Suprapubic skin (tissue), 4 donors: ENCODE measurements around the gene MIPEP. TPM values are rescaled to one million over a fixed set of nuclear protein-coding genes. Genes with fewer than 3 reads are reported as not detected.

ENCODE experiments used
- DNase-seq, 2 donors: peaks; one replicate each; pipeline ENCODE4 v3.0.0-alpha.2; 2019; ENCODE audit warnings: low spot score in 2 of 2
- H3K27ac ChIP-seq: fragments of 200-600 bp; sonication (generic); one replicate; pipeline ENCODE4 v1.5.1; 2019
- H3K27me3 ChIP-seq: fragments of 200-600 bp; sonication (generic); one replicate; pipeline ENCODE4 v1.5.1; 2019
- H3K36me3 ChIP-seq: fragments of 200-600 bp; sonication (generic); one replicate; pipeline ENCODE4 v1.5.1; 2019
- H3K4me1 ChIP-seq: fragments of 200-600 bp; sonication (generic); one replicate; pipeline ENCODE4 v1.5.1; 2019
- H3K4me3 ChIP-seq: fragments of 200-600 bp; sonication (generic); one replicate; pipeline ENCODE4 v1.5.1; 2019; ENCODE audit warnings: mild to moderate bottlenecking
- H3K9me3 ChIP-seq: fragments of 200-600 bp; sonication (generic); one replicate; pipeline ENCODE4 v1.5.1; 2019
- EP300 ChIP-seq: sonication (generic); formaldehyde crosslinking; IDR thresholded peaks from one replicate; pipeline ENCODE4 v1.6.1; 2017; ENCODE audit warnings: antibody characterized with exemption
- POLR2A ChIP-seq, 2 donors: fragments of 450-650 bp; IDR thresholded peaks; one replicate each; pipeline ENCODE4 v1.6.1; 2017; ENCODE audit warnings: antibody characterized with exemption in 2 of 2, mild to moderate bottlenecking in 2 of 2, moderate library complexity in 2 of 2
- POLR2AphosphoS5 ChIP-seq, 3 donors: sonication (generic); formaldehyde crosslinking; IDR thresholded peaks; one replicate each; pipeline ENCODE4 v1.6.1; 2017; ENCODE audit warnings: antibody characterized with exemption in 3 of 3
- WGBS: methylation state at CpG from one replicate; pipeline ENCODE4 v1.1.5; 2018; 5-methylcytosine and 5-hydroxymethylcytosine counted together
- total RNA-seq, 4 donors: library from RNA; depleted of rRNA; stranded (reverse); fragments of >200 nt; gene quantifications; one replicate each; pipeline ENCODE4 v1.1.0, GENCODE V29; 2016
- TF ChIP-seq, protein P1 (sequence below), 2 donors: fragments of 200-600 bp in 1 of 2; fragments of 450-650 bp in 1 of 2; sonication (generic) in 1 of 2; IDR thresholded peaks; one replicate each; pipeline ENCODE4 v1.5.1; 2016 to 2019; ENCODE audit warnings: antibody characterized with exemption in 2 of 2, mild to moderate bottlenecking in 1 of 2, moderate library complexity in 1 of 2

Gene MIPEP
- total RNA-seq = 10 to 100 TPM; 26.3 to 51.4 (median 37.6) TPM

DNA sequence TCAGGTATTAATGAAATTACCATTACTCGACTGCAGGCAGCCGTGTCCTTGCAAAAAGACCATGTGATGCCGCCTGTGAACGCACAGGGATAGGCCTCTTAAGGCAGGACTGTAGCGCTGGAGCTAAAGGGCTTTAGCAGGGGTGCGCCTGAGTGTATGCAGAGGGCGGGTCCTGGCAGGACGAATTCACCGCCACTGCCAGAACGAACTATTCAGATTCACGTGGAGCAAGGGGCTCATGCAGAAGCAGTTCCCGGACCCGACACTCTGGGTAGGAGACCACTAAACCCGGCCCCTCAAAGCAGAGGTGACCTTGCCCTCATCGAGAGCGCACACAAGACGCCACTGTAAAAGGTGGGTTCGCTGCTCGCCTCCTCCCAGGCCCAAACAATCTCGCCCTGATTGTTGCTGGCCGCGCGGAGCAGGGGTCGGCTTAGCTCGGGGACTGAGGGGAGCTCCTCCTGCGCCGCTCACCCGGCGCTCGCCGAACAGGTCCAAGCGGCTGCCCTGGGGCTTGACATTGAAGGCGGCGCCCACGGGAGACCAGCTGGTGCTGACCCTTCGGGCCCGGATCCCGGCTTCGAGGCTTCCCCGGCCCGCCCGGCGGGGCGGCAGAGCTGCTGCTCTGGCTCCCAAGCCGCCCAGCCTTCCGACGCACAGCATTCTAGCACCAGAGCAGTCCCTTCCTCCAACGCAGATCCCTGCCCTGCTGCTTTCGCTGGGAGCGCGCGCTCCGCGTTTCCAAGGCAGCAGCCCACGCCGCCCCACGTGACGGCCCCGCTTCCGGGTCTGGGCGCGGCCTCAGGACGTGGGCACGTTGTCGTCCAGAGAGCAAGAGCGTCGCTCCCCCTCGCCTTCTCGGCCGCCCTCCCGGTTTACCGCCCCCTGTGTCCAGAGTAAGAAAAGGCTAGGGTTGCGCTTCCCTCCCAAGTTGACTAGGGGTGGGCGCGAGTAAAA is at the start of gene MIPEP:
Gene MIPEP, minus strand, starts transcription at position 743 of the 957 bp plus-strand sequence. Its CDS starts 80 bp downstream, at position 663.
- Histone ChIP-seq H3K27me3 (no peaks in the 10 kb centered on the region), H3K9me3 (no peaks in the 10 kb centered on the region), H3K27ac (peak within 1 kb of the TSS; percentile 94), H3K4me1 (peaks cover 22% of the 10 kb centered on the region), H3K4me3 (peak within 1 kb of the TSS; percentile 91), H3K36me3 (peaks cover 8% of the 10 kb centered on the region)
- TF ChIP-seq POLR2AphosphoS5 (IDR thresholded peaks at IDR 0.05) (peak; percentile 42 to 87 (median 60)), POLR2A (IDR thresholded peaks at IDR 0.05) (peak in 1 of 2 donors; percentile 30), EP300 (no peak)
- TF ChIP-seq, protein P1, sequence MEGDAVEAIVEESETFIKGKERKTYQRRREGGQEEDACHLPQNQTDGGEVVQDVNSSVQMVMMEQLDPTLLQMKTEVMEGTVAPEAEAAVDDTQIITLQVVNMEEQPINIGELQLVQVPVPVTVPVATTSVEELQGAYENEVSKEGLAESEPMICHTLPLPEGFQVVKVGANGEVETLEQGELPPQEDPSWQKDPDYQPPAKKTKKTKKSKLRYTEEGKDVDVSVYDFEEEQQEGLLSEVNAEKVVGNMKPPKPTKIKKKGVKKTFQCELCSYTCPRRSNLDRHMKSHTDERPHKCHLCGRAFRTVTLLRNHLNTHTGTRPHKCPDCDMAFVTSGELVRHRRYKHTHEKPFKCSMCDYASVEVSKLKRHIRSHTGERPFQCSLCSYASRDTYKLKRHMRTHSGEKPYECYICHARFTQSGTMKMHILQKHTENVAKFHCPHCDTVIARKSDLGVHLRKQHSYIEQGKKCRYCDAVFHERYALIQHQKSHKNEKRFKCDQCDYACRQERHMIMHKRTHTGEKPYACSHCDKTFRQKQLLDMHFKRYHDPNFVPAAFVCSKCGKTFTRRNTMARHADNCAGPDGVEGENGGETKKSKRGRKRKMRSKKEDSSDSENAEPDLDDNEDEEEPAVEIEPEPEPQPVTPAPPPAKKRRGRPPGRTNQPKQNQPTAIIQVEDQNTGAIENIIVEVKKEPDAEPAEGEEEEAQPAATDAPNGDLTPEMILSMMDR (IDR thresholded peaks at IDR 0.05) = peak; percentile 39 to 68
- peak; percentile 95 for DNase-seq
- WGBS = under 1% methylated on average over 44 of the region's 75 CpGs

DNA sequence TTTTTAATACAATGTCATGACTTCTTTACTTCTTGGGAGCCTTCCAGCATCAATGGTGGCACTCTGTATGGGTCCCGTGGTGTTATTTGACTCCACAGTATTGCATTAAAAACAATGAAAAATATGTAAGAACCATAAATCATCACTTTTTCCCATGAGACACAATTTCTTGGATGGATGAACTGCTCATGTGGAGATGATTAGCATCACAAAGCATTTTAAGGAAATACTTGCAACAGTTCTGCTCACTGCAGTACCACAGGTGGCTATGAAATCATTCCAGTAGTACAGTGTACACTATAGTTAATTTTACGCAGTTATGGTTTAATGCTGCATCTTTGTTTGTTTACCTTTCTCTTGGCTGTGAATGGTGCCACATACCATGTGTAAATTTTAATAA is 45.3 kb upstream of the MIPEP start:
- H3K27ac ChIP-seq = no peak overlapping the region
- H3K27me3 ChIP-seq = no peaks in the 10 kb centered on the region
- no peak for DNase-seq
- H3K36me3 ChIP-seq = no peaks in the 10 kb centered on the region
- peaks cover 4% of the 10 kb centered on the region for H3K9me3 ChIP-seq
- H3K4me1 ChIP-seq = no peaks in the 10 kb centered on the region
- H3K4me3 ChIP-seq = no peak overlapping the region
- TF ChIP-seq POLR2AphosphoS5 (IDR thresholded peaks at IDR 0.05) (no peak), EP300 (no peak), POLR2A (IDR thresholded peaks at IDR 0.05) (no peak)
- TF ChIP-seq, protein P1 (IDR thresholded peaks at IDR 0.05) = no peak
- WGBS = 65% methylated on average over 2 of the region's 2 CpGs

DNA sequence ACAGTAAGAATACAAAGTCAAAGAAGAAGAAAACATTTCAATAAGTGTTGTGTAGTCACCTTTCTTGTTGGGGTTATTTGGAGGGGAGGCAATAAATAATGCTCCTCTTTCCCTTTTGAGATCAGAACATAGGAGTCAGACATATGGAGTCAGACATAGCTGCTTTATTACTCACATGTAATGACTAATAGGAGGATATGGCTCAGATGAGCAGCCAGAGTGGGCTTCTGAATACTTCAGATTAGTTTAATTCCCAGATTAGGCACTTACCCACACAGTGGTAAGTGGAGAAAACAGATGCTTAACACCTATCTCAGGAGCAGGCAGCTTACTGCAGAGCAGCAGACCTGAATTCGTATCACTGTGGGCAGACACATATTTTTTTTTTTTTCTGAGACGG is 39.8 kb upstream of the MIPEP start:
- Histone ChIP-seq H3K4me1 (no peaks in the 10 kb centered on the region), H3K27ac (no peak overlapping the region), H3K9me3 (no peaks in the 10 kb centered on the region), H3K27me3 (no peaks in the 10 kb centered on the region), H3K4me3 (no peak overlapping the region), H3K36me3 (no peaks in the 10 kb centered on the region)
- TF ChIP-seq EP300 = no peak
- TF ChIP-seq, protein P1 (IDR thresholded peaks at IDR 0.05) = no peak
- TF ChIP-seq POLR2A (IDR thresholded peaks at IDR 0.05) = no peak
- TF ChIP-seq POLR2AphosphoS5 (IDR thresholded peaks at IDR 0.05) = no peak
- DNase-seq = no peak
- 93% methylated on average over 2 of the region's 2 CpGs for WGBS

DNA sequence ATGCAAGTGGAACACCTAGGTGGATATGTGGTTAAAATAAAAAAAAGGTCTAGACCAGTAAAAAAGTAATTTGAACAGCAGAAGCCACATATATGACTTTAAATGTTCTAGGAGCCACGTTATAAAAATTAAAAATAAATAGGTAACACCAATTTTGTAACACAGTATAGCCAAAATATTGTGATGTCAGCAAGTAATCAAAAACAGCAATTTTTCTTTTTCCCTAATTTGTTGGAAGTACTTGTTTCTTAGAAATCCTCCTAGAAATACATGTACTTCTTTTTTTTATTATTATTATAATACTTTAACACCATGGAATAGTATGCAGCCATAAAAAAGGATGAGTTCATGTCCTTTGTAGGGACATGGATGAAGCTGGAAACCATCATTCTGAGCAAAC is 33.8 kb upstream of the MIPEP start:
- DNase-seq = no peak
- no peak for TF ChIP-seq POLR2AphosphoS5 (IDR thresholded peaks at IDR 0.05)
- TF ChIP-seq, protein P1 (IDR thresholded peaks at IDR 0.05) = no peak
- no peak for TF ChIP-seq EP300
- TF ChIP-seq POLR2A (IDR thresholded peaks at IDR 0.05) = no peak
- no peak overlapping the region for H3K4me3 ChIP-seq
- no peaks in the 10 kb centered on the region for H3K4me1 ChIP-seq
- 68% methylated on average over 1 of the region's 1 CpG for WGBS
- H3K27ac ChIP-seq = no peak overlapping the region
- no peaks in the 10 kb centered on the region for H3K9me3 ChIP-seq
- no peaks in the 10 kb centered on the region for H3K27me3 ChIP-seq
- no peaks in the 10 kb centered on the region for H3K36me3 ChIP-seq
